Measurements from ENCODE around the gene TPD52L1.
A peak's percentile ranks its signal among the peaks of the same experiment; 100 is the strongest.

TPD52L1 gene

GRCh38 chr6:125183391-125183790 is 29.8 kb downstream of the TPD52L1 start:
- TF ChIP-seq CTCF (IDR thresholded peaks at IDR 0.05; ENCODE audit: insufficient read depth, low read depth, low read length, missing control alignments) = no peak
- DNase-seq (ENCODE audit: low read depth) = no peak
- H3K4me3 ChIP-seq (ENCODE audit: low read depth, low read length) = no peak overlapping the region

- no peak for DNase-seq (ENCODE audit: low read depth)
- TF ChIP-seq CTCF (IDR thresholded peaks at IDR 0.05; ENCODE audit: insufficient read depth, low read depth, low read length, missing control alignments) = no peak
- no peak overlapping the region for H3K4me3 ChIP-seq (ENCODE audit: low read depth, low read length)
Observed at GRCh38 chr6:125188037-125188436, 34.5 kb downstream of the TPD52L1 start.

- DNase-seq (ENCODE audit: low read depth) = no peak
- no peak for TF ChIP-seq CTCF (IDR thresholded peaks at IDR 0.05; ENCODE audit: insufficient read depth, low read depth, low read length, missing control alignments)
- H3K4me3 ChIP-seq (ENCODE audit: low read depth, low read length) = no peak overlapping the region
Observed at GRCh38 chr6:125188594-125189203, 35.1 kb downstream of the TPD52L1 start.

GRCh38 chr6:125189494-125189893 is 35.9 kb downstream of the TPD52L1 start:
- DNase-seq (ENCODE audit: low read depth) = no peak
- no peak for TF ChIP-seq CTCF (IDR thresholded peaks at IDR 0.05; ENCODE audit: insufficient read depth, low read depth, low read length, missing control alignments)

GRCh38 chr6:125190667-125191066 is 37.1 kb downstream of the TPD52L1 start:
- no peak for DNase-seq (ENCODE audit: low read depth)
- H3K4me3 ChIP-seq (ENCODE audit: low read depth, low read length) = no peak overlapping the region
- TF ChIP-seq CTCF (IDR thresholded peaks at IDR 0.05; ENCODE audit: insufficient read depth, low read depth, low read length, missing control alignments) = no peak

More at GRCh38 chr6:125189494-125189893, 35.9 kb downstream of the TPD52L1 start:
- no peak overlapping the region for H3K4me3 ChIP-seq (ENCODE audit: low read depth, low read length)

GRCh38 chr6:125191916-125192609 is 38.5 kb downstream of the TPD52L1 start:
- peak; percentile 74 for DNase-seq (ENCODE audit: low read depth)
- no peak overlapping the region for H3K4me3 ChIP-seq (ENCODE audit: low read depth, low read length)
- peak; percentile 78 for TF ChIP-seq CTCF (IDR thresholded peaks at IDR 0.05; ENCODE audit: insufficient read depth, low read depth, low read length, missing control alignments)

- H3K4me3 ChIP-seq (ENCODE audit: low read depth, low read length) = no peak overlapping the region
- no peak for DNase-seq (ENCODE audit: low read depth)
- no peak for TF ChIP-seq CTCF (IDR thresholded peaks at IDR 0.05; ENCODE audit: insufficient read depth, low read depth, low read length, missing control alignments)
Observed at GRCh38 chr6:125192610-125192930, 39.0 kb downstream of the TPD52L1 start.

Measured in GM12865 (cell line).